Mesendoderm (in vitro differentiated cells): Measurements from ENCODE around the gene ALDOB.

Experiments used
- DNase-seq: peaks from one replicate; pipeline ENCODE4 v3.0.0; 2013
- H2AK5ac ChIP-seq: 2 replicates; pipeline ENCODE4 v1.6.1; 2013; ENCODE audit warnings: low read length, inconsistent platforms
- H2BK120ac ChIP-seq: 2 replicates; pipeline ENCODE4 v1.6.1; 2013; ENCODE audit warnings: low read depth, mild to moderate bottlenecking, low read length, moderate library complexity, mixed read lengths
- H2BK15ac ChIP-seq: replicated peaks from 2 replicates; pipeline ENCODE4 v1.6.1; 2013; ENCODE audit warnings: low read depth, mild to moderate bottlenecking, moderate library complexity
- H2BK5ac ChIP-seq: 2 replicates; pipeline ENCODE4 v1.6.1; 2013; ENCODE audit warnings: low read length, inconsistent platforms
- H3K18ac ChIP-seq: 2 replicates; pipeline ENCODE4 v1.6.1; 2013; ENCODE audit warnings: mild to moderate bottlenecking, low read length, mixed read lengths
- H3K23ac ChIP-seq: one replicate; pipeline ENCODE4 v1.6.1; 2013; ENCODE audit warnings: low read length
- H3K27ac ChIP-seq: 2 replicates; pipeline ENCODE4 v1.5.1; 2013; ENCODE audit warnings: low read depth, mild to moderate bottlenecking, inconsistent platforms, low read length, moderate library complexity
- H3K27me3 ChIP-seq: 2 replicates; pipeline ENCODE4 v1.6.1; 2013; ENCODE audit warnings: low read length, control low read depth, mild to moderate bottlenecking, inconsistent platforms; ENCODE audit not compliant: insufficient read depth, poor library complexity
- H3K36me3 ChIP-seq: 2 replicates; pipeline ENCODE4 v1.6.1; 2013; ENCODE audit warnings: low read length, inconsistent platforms; ENCODE audit not compliant: control insufficient read depth, insufficient read depth
- H3K4ac ChIP-seq: one replicate; pipeline ENCODE4 v1.6.1; 2013; ENCODE audit warnings: low read depth, mild to moderate bottlenecking, low read length, moderate library complexity
- H3K4me1 ChIP-seq: 2 replicates; pipeline ENCODE4 v1.6.1; 2013; ENCODE audit warnings: low read depth, low read length, inconsistent platforms; ENCODE audit not compliant: control insufficient read depth
- H3K4me2 ChIP-seq: 2 replicates; pipeline ENCODE4 v1.6.1; 2013; ENCODE audit warnings: low read length
- H3K4me3 ChIP-seq: 2 replicates; pipeline ENCODE4 v1.5.1; 2013; ENCODE audit warnings: mild to moderate bottlenecking, low read length
- H3K56ac ChIP-seq: one replicate; pipeline ENCODE4 v1.6.1; 2013; ENCODE audit warnings: low read length
- H3K79me1 ChIP-seq: 2 replicates; pipeline ENCODE4 v1.6.1; 2013; ENCODE audit warnings: low read length, inconsistent platforms
- H3K79me2 ChIP-seq: 2 replicates; pipeline ENCODE4 v1.6.1; 2013; ENCODE audit warnings: mild to moderate bottlenecking, low read length; ENCODE audit not compliant: control insufficient read depth, insufficient read depth
- H3K9ac ChIP-seq: 2 replicates; pipeline ENCODE4 v1.6.1; 2013; ENCODE audit warnings: low read length, inconsistent platforms
- H4K5ac ChIP-seq: one replicate; pipeline ENCODE4 v1.6.1; 2013; ENCODE audit warnings: low read length
- H4K8ac ChIP-seq: one replicate; pipeline ENCODE4 v1.6.1; 2013; ENCODE audit warnings: low read depth, mild to moderate bottlenecking, control low read depth, low read length, moderate library complexity
- WGBS: extraction: QIAGEN DNeasy Blood & Tissue Kit; methylation state at CpG from one replicate; pipeline ENCODE4 v1.1.7; 2013; ENCODE audit warnings: low lambda C conversion rate, missing lambda C conversion rate; ENCODE audit not compliant: insufficient coverage; ENCODE audit errors: extremely low coverage; 5-methylcytosine and 5-hydroxymethylcytosine counted together

ALDOB gene

DNA sequence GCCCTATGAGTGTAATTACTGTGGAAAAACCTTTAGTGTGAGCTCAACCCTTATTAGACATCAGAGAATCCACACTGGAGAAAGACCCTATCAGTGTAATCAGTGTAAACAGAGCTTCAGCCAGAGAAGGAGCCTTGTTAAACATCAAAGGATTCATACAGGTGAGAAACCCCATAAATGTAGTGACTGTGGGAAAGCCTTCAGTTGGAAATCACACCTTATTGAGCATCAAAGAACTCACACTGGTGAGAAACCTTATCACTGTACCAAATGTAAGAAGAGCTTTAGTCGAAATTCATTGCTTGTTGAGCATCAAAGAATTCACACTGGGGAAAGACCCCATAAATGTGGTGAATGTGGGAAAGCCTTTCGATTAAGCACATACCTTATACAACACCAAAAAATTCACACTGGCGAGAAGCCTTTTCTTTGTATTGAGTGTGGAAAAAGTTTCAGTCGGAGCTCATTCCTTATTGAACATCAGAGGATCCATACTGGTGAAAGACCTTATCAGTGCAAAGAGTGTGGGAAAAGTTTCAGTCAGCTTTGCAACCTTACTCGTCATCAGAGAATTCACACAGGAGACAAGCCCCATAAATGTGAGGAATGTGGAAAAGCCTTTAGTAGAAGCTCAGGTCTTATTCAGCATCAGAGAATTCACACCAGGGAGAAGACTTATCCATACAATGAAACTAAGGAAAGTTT is 27.0 kb downstream of the ALDOB start:
- DNase-seq: peak; percentile 23
- peaks cover 10% of the 10 kb centered on the region for H3K36me3 ChIP-seq
- H3K79me1 ChIP-seq: no peaks in the 10 kb centered on the region
- no peak overlapping the region for H3K4ac ChIP-seq
- H2AK5ac ChIP-seq: no peak overlapping the region
- no peak overlapping the region for H3K56ac ChIP-seq
- no peak overlapping the region for H2BK5ac ChIP-seq
- H3K4me2 ChIP-seq: no peak overlapping the region
- no peak overlapping the region for H3K23ac ChIP-seq
- WGBS: no CpG with 5 or more reads among the region's 5 CpGs
- H3K4me1 ChIP-seq: no peaks in the 10 kb centered on the region
- no peak overlapping the region for H4K5ac ChIP-seq
- H3K9ac ChIP-seq: no peak overlapping the region
- H2BK120ac ChIP-seq: no peak overlapping the region
- H3K79me2 ChIP-seq: no peaks in the 10 kb centered on the region
- H3K18ac ChIP-seq: no peak overlapping the region
- H3K27me3 ChIP-seq: no peaks in the 10 kb centered on the region
- peak overlapping the region; percentile 5 for H3K4me3 ChIP-seq
- H4K8ac ChIP-seq: no peak overlapping the region
- no peak overlapping the region for H2BK15ac ChIP-seq
- no peak overlapping the region for H3K27ac ChIP-seq

GRCh38 chr9:101403516-101404285 is 31.9 kb downstream of the ALDOB start:
- H3K23ac ChIP-seq: no peak overlapping the region
- H2AK5ac ChIP-seq: no peak overlapping the region
- peaks cover 5% of the 10 kb centered on the region for H3K79me1 ChIP-seq
- H3K79me2 ChIP-seq: peaks cover 8% of the 10 kb centered on the region
- no peak overlapping the region for H2BK15ac ChIP-seq
- no CpG with 5 or more reads among the region's 9 CpGs for WGBS
- H3K4me3 ChIP-seq: no peak overlapping the region
- H3K56ac ChIP-seq: no peak overlapping the region
- no peak overlapping the region for H3K4ac ChIP-seq
- DNase-seq: no peak
- no peak overlapping the region for H3K27ac ChIP-seq
- no peak overlapping the region for H2BK120ac ChIP-seq
- H3K18ac ChIP-seq: no peak overlapping the region
- no peak overlapping the region for H3K9ac ChIP-seq
- H4K5ac ChIP-seq: no peak overlapping the region
- H2BK5ac ChIP-seq: no peak overlapping the region
- H4K8ac ChIP-seq: no peak overlapping the region
- H3K4me2 ChIP-seq: no peak overlapping the region
- peaks cover 6% of the 10 kb centered on the region for H3K4me1 ChIP-seq
- peaks cover 6% of the 10 kb centered on the region for H3K36me3 ChIP-seq
- no peaks in the 10 kb centered on the region for H3K27me3 ChIP-seq

- Histone ChIP-seq H3K56ac (no peak overlapping the region), H3K4me3 (no peak overlapping the region), H4K5ac (no peak overlapping the region), H4K8ac (no peak overlapping the region), H3K27ac (no peak overlapping the region), H3K18ac (no peak overlapping the region), H3K27me3 (no peaks in the 10 kb centered on the region), H2BK5ac (no peak overlapping the region), H3K4me1 (peaks cover 6% of the 10 kb centered on the region), H3K79me1 (peaks cover 5% of the 10 kb centered on the region), H3K23ac (no peak overlapping the region), H3K36me3 (no peaks in the 10 kb centered on the region), H2BK120ac (no peak overlapping the region), H3K9ac (peak overlapping the region; percentile 3), H2AK5ac (no peak overlapping the region), H3K4me2 (peak overlapping the region; percentile 3), H3K4ac (no peak overlapping the region), H3K79me2 (peaks cover 27% of the 10 kb centered on the region), H2BK15ac (no peak overlapping the region)
- no CpG with 5 or more reads among the region's 5 CpGs for WGBS
- no peak for DNase-seq
Measured at GRCh38 chr9:101400120-101400519, 35.5 kb downstream of the ALDOB start.

DNA sequence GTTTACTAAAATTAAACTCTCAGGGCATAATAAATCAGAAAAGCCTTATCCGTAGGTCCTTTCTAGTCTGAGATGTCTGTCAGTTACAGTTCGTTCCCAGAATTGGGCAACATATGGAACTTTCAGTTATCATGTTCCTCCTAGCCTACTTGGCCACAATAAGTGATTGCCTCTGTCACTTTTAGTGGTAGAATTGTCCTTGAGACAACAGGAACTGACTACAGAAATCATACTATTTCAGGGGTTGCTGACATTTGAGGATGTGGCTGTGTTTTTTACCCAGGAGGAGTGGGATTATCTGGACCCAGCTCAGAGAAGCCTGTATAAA is 36.0 kb downstream of the ALDOB start:
- Histone ChIP-seq H3K4me3 (peak overlapping the region; percentile 59), H3K27me3 (no peaks in the 10 kb centered on the region), H3K36me3 (no peaks in the 10 kb centered on the region), H2AK5ac (no peak overlapping the region), H4K8ac (no peak overlapping the region), H3K23ac (no peak overlapping the region), H2BK15ac (no peak overlapping the region), H3K56ac (peak overlapping the region; percentile 80), H3K79me1 (peaks cover 5% of the 10 kb centered on the region), H3K4me2 (peak overlapping the region; percentile 41), H4K5ac (no peak overlapping the region), H3K4ac (no peak overlapping the region), H3K9ac (peak overlapping the region; percentile 72), H3K4me1 (peaks cover 6% of the 10 kb centered on the region), H3K27ac (no peak overlapping the region), H3K79me2 (peaks cover 30% of the 10 kb centered on the region), H2BK5ac (no peak overlapping the region), H3K18ac (no peak overlapping the region), H2BK120ac (no peak overlapping the region)
- no peak for DNase-seq
- WGBS: no CpG with 5 or more reads among the region's 2 CpGs

DNA sequence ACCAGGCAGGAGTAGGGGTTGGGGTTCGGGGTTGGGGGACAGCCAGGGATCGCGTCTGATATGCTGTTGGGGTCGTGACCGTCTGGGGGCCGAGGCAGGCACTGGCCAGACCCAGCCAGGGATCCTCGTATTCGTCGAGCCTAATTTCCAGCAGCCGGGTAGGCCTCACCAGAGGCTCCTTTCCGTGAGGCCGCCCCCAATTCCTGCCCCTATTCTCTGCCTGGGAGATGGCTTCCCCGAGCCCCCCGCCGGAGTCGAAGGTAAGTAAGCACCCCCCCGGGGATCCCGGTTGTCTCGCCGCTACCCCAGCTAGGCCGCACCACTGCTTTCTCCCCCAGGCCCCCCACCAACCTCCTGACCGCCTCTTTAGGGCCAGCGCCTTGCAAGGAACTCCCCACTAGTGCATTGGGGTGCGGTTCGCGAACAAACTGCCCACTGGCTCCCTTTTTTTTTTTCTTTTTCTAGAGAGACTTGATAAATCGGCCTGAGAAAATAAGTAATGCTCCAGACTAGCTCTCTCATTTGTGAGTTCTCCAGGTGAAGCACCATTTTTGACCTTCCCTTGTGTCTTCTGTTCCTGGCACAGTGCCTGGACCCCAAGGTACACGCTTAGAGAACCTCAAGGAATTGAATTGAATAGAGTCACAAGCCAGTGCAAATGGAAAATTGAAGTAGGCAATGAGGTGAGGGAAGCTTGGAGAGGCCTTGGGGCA is 36.5 kb downstream of the ALDOB start:
- peaks cover 35% of the 10 kb centered on the region for H3K79me2 ChIP-seq
- peak overlapping the region; percentile 41 for H3K4me2 ChIP-seq
- peak overlapping the region; percentile 74 for H3K4ac ChIP-seq
- peak overlapping the region; percentile 91 for H3K18ac ChIP-seq
- peaks cover 6% of the 10 kb centered on the region for H3K4me1 ChIP-seq
- no peak for DNase-seq
- peaks cover 7% of the 10 kb centered on the region for H3K79me1 ChIP-seq
- H2BK120ac ChIP-seq: no peak overlapping the region
- H4K8ac ChIP-seq: no peak overlapping the region
- no peaks in the 10 kb centered on the region for H3K27me3 ChIP-seq
- H3K56ac ChIP-seq: peak overlapping the region; percentile 80
- H2BK5ac ChIP-seq: no peak overlapping the region
- H4K5ac ChIP-seq: no peak overlapping the region
- H3K23ac ChIP-seq: no peak overlapping the region
- H2BK15ac ChIP-seq: no peak overlapping the region
- H2AK5ac ChIP-seq: no peak overlapping the region
- peak overlapping the region; percentile 59 for H3K4me3 ChIP-seq
- no peak overlapping the region for H3K27ac ChIP-seq
- H3K9ac ChIP-seq: peak overlapping the region; percentile 72
- peaks cover 1% of the 10 kb centered on the region for H3K36me3 ChIP-seq
- no CpG with 5 or more reads among the region's 28 CpGs for WGBS
